Left lung (tissue), 10 donors: ENCODE data around the gene PDE1C. TPM values are rescaled to one million over a fixed set of nuclear protein-coding genes. Genes with fewer than 3 reads are reported as not detected.

ENCODE experiments used
- ATAC-seq: fragments of 200-7000 bp; cut with Tn5 transposase; one replicate; pipeline ENCODE4 v1.9.1; 2020; ENCODE audit warnings: moderate library complexity
- DNase-seq, 4 donors: peaks; one replicate each; pipeline ENCODE4 v3.0.0-alpha.2; 2013 to 2020
- H3K27ac ChIP-seq, 2 donors: fragments of 200-600 bp; sonication (generic) in 1 of 2; one replicate each; pipeline versions ENCODE4 v1.5.0 to v1.8.0; 2020 to 2021
- H3K27me3 ChIP-seq, 2 donors: fragments of 200-600 bp; sonication (generic) in 1 of 2; one replicate each; pipeline versions ENCODE4 v1.5.0 to v1.8.0; 2020 to 2021
- H3K36me3 ChIP-seq, 2 donors: fragments of 200-600 bp; sonication (generic) in 1 of 2; one replicate each; pipeline versions ENCODE4 v1.5.0 to v1.8.0; 2020 to 2021
- H3K4me1 ChIP-seq, 2 donors: fragments of 200-600 bp; one replicate each; pipeline ENCODE4 v1.8.0; 2021
- H3K4me3 ChIP-seq, 2 donors: fragments of 200-600 bp; sonication (generic) in 1 of 2; one replicate each; pipeline versions ENCODE4 v1.5.0 to v1.8.0; 2020 to 2021; ENCODE audit warnings: mild to moderate bottlenecking in 1 of 2
- H3K9me3 ChIP-seq, 2 donors: fragments of 200-600 bp; sonication (generic) in 1 of 2; one replicate each; pipeline versions ENCODE4 v1.5.0 to v1.8.0; 2020 to 2021
- CTCF ChIP-seq, 2 donors: fragments of 200-600 bp; sonication (generic) in 1 of 2; IDR thresholded peaks; one replicate each; pipeline versions ENCODE4 v1.5.0 to v1.8.0; 2021; ENCODE audit warnings: antibody characterized with exemption in 2 of 2
- intact Hi-C, 2 donors: fragments of 100-400 bp; cut with DNase I; formaldehyde crosslinking; loops; one replicate each; pipeline versions ENCODE4 v1.11.2 to v1.14.2; 2022
- polyA plus RNA-seq, 6 donors: library from polyadenylated mRNA; unstranded; fragments of 120-200 nt; gene quantifications; one replicate each; pipeline ENCODE4 v1.2.1, GENCODE V29; 2013; ENCODE audit not compliant: insufficient read length in 6 of 6
- total RNA-seq, 2 donors: library from RNA; stranded (reverse); fragmentation: NEBNext Ultra II Directional; extraction: Animal tissue kit (Norgen Biotek cat#: 25700); gene quantifications; one replicate each; pipeline ENCODE4 v1.2.1, GENCODE V29; 2021
- donor health status: DM: no; HTN: yes; CAD: no.
- donor health status: DM: no; HTN: no; CAD: no.

PDE1C gene
- total and polyA plus RNA-seq, 8 donors: 2.0 to 13.8 (median 3.9) TPM

GRCh38 chr7:32063614-32064013, 6.6 kb downstream of the PDE1C start:
- no peak for DNase-seq
- no peaks in the 10 kb centered on the region for H3K4me1 ChIP-seq
- H3K4me3 ChIP-seq: no peak overlapping the region
- no peaks in the 10 kb centered on the region for H3K36me3 ChIP-seq
- TF ChIP-seq CTCF (IDR thresholded peaks at IDR 0.05): no peak
- H3K9me3 ChIP-seq: no peaks in the 10 kb centered on the region
- H3K27ac ChIP-seq: no peak overlapping the region
- ATAC-seq: no peak
- peaks cover 0 to 1% of the 10 kb centered on the region in 2 donors for H3K27me3 ChIP-seq
- intact Hi-C loops: loop anchor here in 1 of 2 donors (10.0 kb wide), 1 partner anchor 279 kb away; no protein-coding TSS in a partner anchor

GRCh38 chr7:32062150-32062549, 8.1 kb downstream of the PDE1C start:
- Histone ChIP-seq H3K27ac (no peak overlapping the region), H3K9me3 (no peaks in the 10 kb centered on the region), H3K36me3 (no peaks in the 10 kb centered on the region), H3K27me3 (no peaks in the 10 kb centered on the region), H3K4me1 (no peaks in the 10 kb centered on the region), H3K4me3 (no peak overlapping the region)
- TF ChIP-seq CTCF (IDR thresholded peaks at IDR 0.05): peak; percentile 16 to 56
- ATAC-seq (no peak), DNase-seq (peak in 2 of 4 donors; percentile 7 to 60)
- intact Hi-C loops: loop anchor here in 1 of 2 donors (10.0 kb wide), 1 partner anchor 277 kb away; no protein-coding TSS in a partner anchor

GRCh38 chr7:32061346-32061745, 8.9 kb downstream of the PDE1C start:
- no peak for TF ChIP-seq CTCF (IDR thresholded peaks at IDR 0.05)
- Histone ChIP-seq H3K27ac (no peak overlapping the region), H3K9me3 (no peaks in the 10 kb centered on the region), H3K4me1 (no peaks in the 10 kb centered on the region), H3K4me3 (no peak overlapping the region), H3K36me3 (no peaks in the 10 kb centered on the region), H3K27me3 (no peaks in the 10 kb centered on the region)
- intact Hi-C loops: loop anchor here in 1 of 2 donors (10.0 kb wide), 1 partner anchor 277 kb away; no protein-coding TSS in a partner anchor
- ATAC-seq (no peak), DNase-seq (peak in 1 of 4 donors; percentile 44)

- DNase-seq (no peak), ATAC-seq (no peak)
- intact Hi-C loops: loop anchor here in 1 of 2 donors (10.0 kb wide), 1 partner anchor 275 kb away; no protein-coding TSS in a partner anchor
- Histone ChIP-seq H3K4me1 (no peaks in the 10 kb centered on the region), H3K9me3 (no peaks in the 10 kb centered on the region), H3K27me3 (no peaks in the 10 kb centered on the region), H3K4me3 (no peak overlapping the region), H3K36me3 (no peaks in the 10 kb centered on the region), H3K27ac (peak overlapping the region in 1 of 2 donors; percentile 6)
- no peak for TF ChIP-seq CTCF (IDR thresholded peaks at IDR 0.05)
These were observed 10.8 kb downstream of the PDE1C start for GRCh38 chr7:32059289-32060011.

GRCh38 chr7:32058002-32058401, 12.2 kb downstream of the PDE1C start:
- Histone ChIP-seq H3K27ac (no peak overlapping the region), H3K36me3 (no peaks in the 10 kb centered on the region), H3K9me3 (no peaks in the 10 kb centered on the region), H3K4me3 (no peak overlapping the region), H3K4me1 (no peaks in the 10 kb centered on the region), H3K27me3 (no peaks in the 10 kb centered on the region)
- no peak for DNase-seq
- no peak for ATAC-seq
- TF ChIP-seq CTCF (IDR thresholded peaks at IDR 0.05): no peak
- intact Hi-C loops: no loop called here
